Upper lobe of left lung (tissue), 6 donors: ENCODE measurements around the gene PPDPF. TPM values are rescaled to one million over a fixed set of nuclear protein-coding genes. Genes with fewer than 3 reads are reported as not detected.
"Not testable (repeated sequence)": the region's sequence is repeated elsewhere in the genome, so short reads cannot be mapped to it uniquely, and the experiment has no call there.

Experiments used
- ATAC-seq, 2 donors: fragments of 200-7000 bp; cut with Tn5 transposase; one replicate each; pipeline ENCODE4 v1.9.1; 2022; ENCODE audit warnings: mild to moderate bottlenecking in 2 of 2, moderate library complexity in 2 of 2; ENCODE audit not compliant: low FRiP score in 2 of 2
- DNase-seq, 2 donors: peaks; one replicate each; pipeline ENCODE4 v3.0.0-alpha.2; 2019 to 2020
- H3K27ac ChIP-seq, 4 donors: fragments of 200-600 bp; sonication (generic); one replicate each; pipeline ENCODE4 v1.5.1; 2016 to 2019
- H3K27me3 ChIP-seq, 4 donors: fragments of 200-600 bp; sonication (generic); one replicate each; pipeline ENCODE4 v1.5.1; 2017 to 2019
- H3K36me3 ChIP-seq, 4 donors: fragments of 200-600 bp; sonication (generic); one replicate each; pipeline ENCODE4 v1.5.1; 2016 to 2019
- H3K4me1 ChIP-seq, 4 donors: fragments of 200-600 bp; sonication (generic); one replicate each; pipeline ENCODE4 v1.5.1; 2018 to 2019
- H3K4me3 ChIP-seq, 4 donors: fragments of 200-600 bp; sonication (generic); one replicate each; pipeline ENCODE4 v1.5.1; 2017 to 2019; ENCODE audit warnings: mild to moderate bottlenecking in 2 of 4, moderate library complexity in 1 of 4
- H3K9me3 ChIP-seq, 4 donors: fragments of 200-600 bp; sonication (generic); one replicate each; pipeline ENCODE4 v1.5.1; 2018 to 2019
- CTCF ChIP-seq, 6 experiments: fragments of 450-650 bp in 4 of 6; fragments of 200-600 bp in 2 of 6; sonication (generic) in 2 of 6; IDR thresholded peaks; one replicate each; pipeline ENCODE4 v1.5.1; 2016 to 2019; ENCODE audit warnings: antibody characterized with exemption in 6 of 6
- EP300 ChIP-seq, 4 donors: sonication (generic); formaldehyde crosslinking; IDR thresholded peaks; one replicate each; pipeline ENCODE4 v1.5.1; 2017; ENCODE audit warnings: antibody characterized with exemption in 4 of 4, control low read depth in 2 of 4
- POLR2A ChIP-seq, 4 donors: fragments of 450-650 bp; IDR thresholded peaks; one replicate each; pipeline ENCODE4 v1.5.1; 2016 to 2017; ENCODE audit warnings: antibody characterized with exemption in 4 of 4, mild to moderate bottlenecking in 2 of 4
- POLR2AphosphoS5 ChIP-seq, 2 donors: sonication (generic); formaldehyde crosslinking; IDR thresholded peaks; one replicate each; pipeline ENCODE4 v1.5.1; 2017; ENCODE audit warnings: antibody characterized with exemption in 2 of 2
- WGBS, 2 donors: methylation state at CpG; one replicate each; pipeline ENCODE4 v1.1.5; 2017 to 2018; 5-methylcytosine and 5-hydroxymethylcytosine counted together
- total RNA-seq, 6 donors: library from RNA; depleted of rRNA in 4 of 6; stranded (reverse); fragments of >200 nt in 4 of 6; gene quantifications; one replicate each; pipeline versions ENCODE4 v1.1.0 to v1.2.1, GENCODE V29; 2016 to 2021
- donor health status: DM: no; HTN: no; CAD: no; lungs with moderate emphysema.
- donor health status: DM: no; HTN: yes; CAD: no; lungs with severe emphysema.

The PPDPF gene
- total RNA-seq, 6 donors from 2014 or later = 91.1 to 468 (median 416) TPM

- H3K9me3 ChIP-seq = no peaks in the 10 kb centered on the region
- DNase-seq (peak in 1 of 2 donors; percentile 74), ATAC-seq (no peak)
- 86 to 89% methylated on average over 17 to 33 of the region's 34 CpGs for WGBS, 2 donors
- peaks cover 0 to 18% (median 4%) of the 10 kb centered on the region in 4 donors for H3K27me3 ChIP-seq
- H3K36me3 ChIP-seq = no peaks in the 10 kb centered on the region
- TF ChIP-seq POLR2A (IDR thresholded peaks at IDR 0.05) = no peak
- no peak for TF ChIP-seq POLR2AphosphoS5 (IDR thresholded peaks at IDR 0.05)
- no peak for TF ChIP-seq EP300 (IDR thresholded peaks at IDR 0.05)
- no peak for TF ChIP-seq CTCF (IDR thresholded peaks at IDR 0.05)
- no peak overlapping the region for H3K27ac ChIP-seq
- no peak overlapping the region for H3K4me3 ChIP-seq
- peaks cover 0 to 9% (median 5%) of the 10 kb centered on the region in 4 donors for H3K4me1 ChIP-seq
These were observed 41.9 kb upstream of the PPDPF start for GRCh38 chr20:63478346-63479302.

GRCh38 chr20:63479695-63480419 is 40.7 kb upstream of the PPDPF start:
- not testable (repeated sequence) for H3K36me3 ChIP-seq, H3K4me3 ChIP-seq, H3K9me3 ChIP-seq, ATAC-seq, H3K27ac ChIP-seq, H3K4me1 ChIP-seq
- 40 to 56% methylated on average over 25 to 31 of the region's 32 CpGs for WGBS, 2 donors
- H3K27me3 ChIP-seq = peaks cover 0 to 10% (median 0%) of the 10 kb centered on the region in 4 donors
- DNase-seq = peak; percentile 22 to 28

GRCh38 chr20:63481503-63481902 is 39.1 kb upstream of the PPDPF start:
- no peaks in the 10 kb centered on the region for H3K9me3 ChIP-seq
- ATAC-seq = no peak
- DNase-seq = peak in 1 of 2 donors; percentile 34
- H3K27ac ChIP-seq = no peak overlapping the region
- peaks cover 0 to 9% (median 5%) of the 10 kb centered on the region in 4 donors for H3K4me1 ChIP-seq
- H3K36me3 ChIP-seq = no peaks in the 10 kb centered on the region
- H3K4me3 ChIP-seq = no peak overlapping the region
- TF ChIP-seq EP300 (IDR thresholded peaks at IDR 0.05) (no peak), CTCF (IDR thresholded peaks at IDR 0.05) (no peak), POLR2A (IDR thresholded peaks at IDR 0.05) (no peak), POLR2AphosphoS5 (IDR thresholded peaks at IDR 0.05) (no peak)
- H3K27me3 ChIP-seq = peaks cover 0 to 8% (median 3%) of the 10 kb centered on the region in 4 donors
- WGBS, 2 donors = 56 to 62% methylated on average over 12 of the region's 12 CpGs

- H3K27me3 ChIP-seq = peaks cover 0 to 8% (median 4%) of the 10 kb centered on the region in 4 donors
- no peak overlapping the region for H3K4me3 ChIP-seq
- DNase-seq (peak in 1 of 2 donors; percentile 51), ATAC-seq (no peak)
- no peak for TF ChIP-seq CTCF (IDR thresholded peaks at IDR 0.05)
- no peak for TF ChIP-seq EP300 (IDR thresholded peaks at IDR 0.05)
- TF ChIP-seq POLR2AphosphoS5 (IDR thresholded peaks at IDR 0.05) = no peak
- TF ChIP-seq POLR2A (IDR thresholded peaks at IDR 0.05) = no peak
- no peak overlapping the region for H3K27ac ChIP-seq
- 39 to 66% methylated on average over 6 to 11 of the region's 11 CpGs for WGBS, 2 donors
- no peaks in the 10 kb centered on the region for H3K36me3 ChIP-seq
- peaks cover 0 to 9% (median 5%) of the 10 kb centered on the region in 4 donors for H3K4me1 ChIP-seq
- no peaks in the 10 kb centered on the region for H3K9me3 ChIP-seq
These were observed 38.5 kb upstream of the PPDPF start for GRCh38 chr20:63482021-63482587.

GRCh38 chr20:63483834-63484233 is 36.7 kb upstream of the PPDPF start:
- peaks cover 0 to 24% (median 13%) of the 10 kb centered on the region in 4 donors for H3K27me3 ChIP-seq
- no peak overlapping the region for H3K27ac ChIP-seq
- no peaks in the 10 kb centered on the region for H3K9me3 ChIP-seq
- ATAC-seq = no peak
- no peak overlapping the region for H3K4me3 ChIP-seq
- DNase-seq = peak in 1 of 2 donors; percentile 64
- WGBS, 2 donors = 55 to 72% methylated on average over 11 of the region's 12 CpGs
- TF ChIP-seq CTCF (IDR thresholded peaks at IDR 0.05) (no peak), POLR2A (IDR thresholded peaks at IDR 0.05) (no peak), EP300 (IDR thresholded peaks at IDR 0.05) (no peak), POLR2AphosphoS5 (IDR thresholded peaks at IDR 0.05) (no peak)
- no peaks in the 10 kb centered on the region for H3K36me3 ChIP-seq
- peaks cover 0 to 16% (median 7%) of the 10 kb centered on the region in 4 donors for H3K4me1 ChIP-seq
